ENCODE measurements around the gene KRT1. TPM values are rescaled to one million over a fixed set of nuclear protein-coding genes. Genes with fewer than 3 reads are reported as not detected.
"Not testable (repeated sequence)": the region's sequence is repeated elsewhere in the genome, so short reads cannot be mapped to it uniquely, and the experiment has no call there.

Gene KRT1
- total RNA-seq, 2 experiments from 2014 or later, result not detected

GRCh38 chr12:52677126-52677525, 3.1 kb downstream of the KRT1 start:
- DNase-seq, result no peak
- H3K4me1 Mint-ChIP-seq (ENCODE audit: low read depth), result peaks cover 25% of the 10 kb centered on the region
- no peaks in the 10 kb centered on the region for H3K27me3 Mint-ChIP-seq (ENCODE audit: low read depth)
- H3K36me3 Mint-ChIP-seq (ENCODE audit: low read depth), result no peaks in the 10 kb centered on the region
- no peak overlapping the region for H3K4me3 Mint-ChIP-seq
- intact Hi-C loops (cut with micrococcal nuclease), result no loop called here
- CTCF ChIA-PET, result no interaction called here
- H3K27ac Mint-ChIP-seq, result no peak overlapping the region
- H3K9me3 Mint-ChIP-seq, result no peaks in the 10 kb centered on the region

GRCh38 chr12:52676163-52676562, 4.0 kb downstream of the KRT1 start:
- CTCF ChIA-PET, result no interaction called here
- intact Hi-C loops (cut with micrococcal nuclease), result no loop called here
- H3K4me1 Mint-ChIP-seq (ENCODE audit: low read depth), result peaks cover 15% of the 10 kb centered on the region
- H3K9me3 Mint-ChIP-seq, result no peaks in the 10 kb centered on the region
- H3K4me3 Mint-ChIP-seq, result no peak overlapping the region
- DNase-seq, result no peak
- H3K36me3 Mint-ChIP-seq (ENCODE audit: low read depth), result no peaks in the 10 kb centered on the region
- no peaks in the 10 kb centered on the region for H3K27me3 Mint-ChIP-seq (ENCODE audit: low read depth)
- H3K27ac Mint-ChIP-seq, result no peak overlapping the region

- CTCF ChIA-PET, result no interaction called here
- Mint-ChIP-seq H3K27ac (no peak overlapping the region), H3K4me3 (no peak overlapping the region), H3K36me3 (ENCODE audit: low read depth) (no peaks in the 10 kb centered on the region), H3K9me3 (no peaks in the 10 kb centered on the region), H3K4me1 (ENCODE audit: low read depth) (peaks cover 8% of the 10 kb centered on the region), H3K27me3 (ENCODE audit: low read depth) (no peaks in the 10 kb centered on the region)
- intact Hi-C loops (cut with micrococcal nuclease), result no loop called here
- DNase-seq, result no peak
These were observed 4.9 kb downstream of the KRT1 start for GRCh38 chr12:52675301-52675701.

- H3K27ac Mint-ChIP-seq, result no peak overlapping the region
- H3K4me1 Mint-ChIP-seq (ENCODE audit: low read depth), result peaks cover 4% of the 10 kb centered on the region
- no peak overlapping the region for H3K4me3 Mint-ChIP-seq
- intact Hi-C loops (cut with micrococcal nuclease), result no loop called here
- no peak for DNase-seq
- CTCF ChIA-PET, result no interaction called here
- no peaks in the 10 kb centered on the region for H3K36me3 Mint-ChIP-seq (ENCODE audit: low read depth)
- H3K9me3 Mint-ChIP-seq, result no peaks in the 10 kb centered on the region
- no peaks in the 10 kb centered on the region for H3K27me3 Mint-ChIP-seq (ENCODE audit: low read depth)
These were observed 5.8 kb downstream of the KRT1 start for GRCh38 chr12:52674433-52674775.

DNA sequence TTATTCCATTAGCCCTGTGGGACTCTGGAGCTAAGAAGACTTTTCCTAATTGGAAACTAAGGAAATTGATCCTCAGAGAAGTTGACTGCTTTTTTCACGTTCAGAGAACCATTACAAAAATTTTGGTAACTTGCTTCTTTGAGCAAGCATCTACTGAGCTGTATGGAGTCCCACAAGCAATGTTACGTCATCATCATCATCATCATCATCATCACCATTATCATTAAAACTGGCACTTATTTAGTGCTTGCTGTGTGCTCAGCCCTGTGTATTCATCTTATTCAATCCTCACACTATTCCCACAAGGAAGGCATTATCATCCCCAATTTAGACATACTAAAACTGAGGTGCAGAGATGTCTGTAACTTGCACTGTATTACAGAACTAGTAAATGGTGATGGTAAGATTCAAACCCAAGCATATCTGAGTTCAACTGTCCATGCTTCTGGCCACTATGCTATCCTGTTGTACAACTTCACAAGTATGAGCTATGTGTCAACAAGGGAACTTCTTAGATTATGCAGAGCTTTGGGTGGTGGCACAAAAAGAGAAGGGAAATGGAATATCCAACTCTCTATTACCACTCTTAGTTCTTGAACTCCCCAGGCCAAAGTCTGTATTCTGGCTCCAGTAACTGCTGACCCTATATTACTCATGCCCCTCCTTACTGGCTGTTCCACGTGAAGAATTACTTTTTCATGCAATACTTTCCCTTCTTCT, 6.3 kb downstream of the KRT1 start:
- H3K9me3 Mint-ChIP-seq, result no peaks in the 10 kb centered on the region
- intact Hi-C loops (cut with micrococcal nuclease), result no loop called here
- no peak overlapping the region for H3K27ac Mint-ChIP-seq
- no peaks in the 10 kb centered on the region for H3K36me3 Mint-ChIP-seq (ENCODE audit: low read depth)
- CTCF ChIA-PET, result interaction anchor here (1.1 to 1.5 kb wide), 3 partner anchors 9 to 197 kb away, joined by 3 to 4 read pairs (median 3); no protein-coding TSS in a partner anchor
- peaks cover 4% of the 10 kb centered on the region for H3K4me1 Mint-ChIP-seq (ENCODE audit: low read depth)
- no peak overlapping the region for H3K4me3 Mint-ChIP-seq
- no peak for DNase-seq
- H3K27me3 Mint-ChIP-seq (ENCODE audit: low read depth), result no peaks in the 10 kb centered on the region

DNA sequence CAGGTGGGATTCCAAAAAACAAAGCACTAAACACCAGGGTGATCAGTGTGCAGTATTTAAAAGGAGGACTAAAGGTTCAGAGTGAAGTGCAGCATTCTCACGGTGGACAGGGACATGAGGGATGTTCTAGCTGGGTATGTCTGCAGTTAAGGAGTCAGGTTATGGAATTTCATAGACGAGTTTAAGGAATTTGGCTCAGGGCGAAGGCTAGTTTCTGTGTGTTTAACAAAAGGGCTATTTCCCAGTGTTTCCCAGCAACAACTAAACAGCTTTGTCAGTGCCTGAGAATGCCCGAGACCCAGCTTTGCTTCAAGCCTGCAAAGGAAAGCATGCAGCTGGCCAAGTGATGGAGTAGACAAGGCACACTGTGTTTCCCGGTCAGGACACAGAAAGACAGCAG, 7.0 kb downstream of the KRT1 start:
- intact Hi-C loops (cut with micrococcal nuclease), result no loop called here
- peaks cover 4% of the 10 kb centered on the region for H3K4me1 Mint-ChIP-seq (ENCODE audit: low read depth)
- DNase-seq, result no peak
- no peaks in the 10 kb centered on the region for H3K36me3 Mint-ChIP-seq (ENCODE audit: low read depth)
- CTCF ChIA-PET, result interaction anchor here (1.1 to 1.5 kb wide), 5 partner anchors 10 to 211 kb away, joined by 3 to 5 read pairs (median 3); no protein-coding TSS in a partner anchor
- no peaks in the 10 kb centered on the region for H3K9me3 Mint-ChIP-seq
- no peak overlapping the region for H3K27ac Mint-ChIP-seq
- H3K4me3 Mint-ChIP-seq, result no peak overlapping the region
- no peaks in the 10 kb centered on the region for H3K27me3 Mint-ChIP-seq (ENCODE audit: low read depth)

DNA sequence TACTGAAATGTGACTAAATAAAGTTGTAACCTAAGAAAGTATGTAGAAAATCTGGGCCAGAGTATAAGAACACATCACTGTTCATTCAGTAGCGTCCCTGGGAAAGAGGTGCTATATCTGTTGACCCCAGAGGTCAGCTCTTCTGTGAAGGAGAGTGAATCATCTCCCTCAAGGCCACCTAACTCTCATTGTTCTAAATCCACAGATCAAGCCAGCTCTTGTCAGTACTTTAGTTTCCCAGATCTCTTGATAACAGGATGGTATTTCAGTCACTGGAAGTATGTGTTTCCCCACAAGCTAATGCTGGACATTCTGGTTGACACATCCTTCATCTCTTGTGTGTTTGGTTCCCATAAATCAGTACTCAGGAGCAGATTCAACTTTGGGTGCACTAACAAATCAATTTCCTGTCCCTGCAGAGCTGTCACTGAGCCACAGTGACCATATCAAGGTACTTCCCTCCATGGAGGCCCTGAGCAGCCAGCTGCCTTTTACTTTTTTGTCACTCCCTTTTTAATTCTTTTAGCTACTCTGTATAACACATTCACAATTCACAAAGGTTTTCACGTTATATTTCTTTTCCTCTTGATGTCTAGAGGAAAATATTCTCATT, 7.8 kb downstream of the KRT1 start:
- Mint-ChIP-seq H3K4me3 (no peak overlapping the region), H3K4me1 (ENCODE audit: low read depth) (peaks cover 4% of the 10 kb centered on the region), H3K27ac (no peak overlapping the region), H3K36me3 (ENCODE audit: low read depth) (no peaks in the 10 kb centered on the region), H3K27me3 (ENCODE audit: low read depth) (no peaks in the 10 kb centered on the region), H3K9me3 (no peaks in the 10 kb centered on the region)
- DNase-seq, result no peak
- intact Hi-C loops (cut with micrococcal nuclease), result no loop called here
- CTCF ChIA-PET, result interaction anchor here (0.7 to 1.5 kb wide), 5 partner anchors 10 to 402 kb away, joined by 3 to 5 read pairs (median 3); no protein-coding TSS in a partner anchor

- CTCF ChIA-PET, result no interaction called here
- intact Hi-C loops (cut with micrococcal nuclease), result no loop called here
These were observed 9.2 kb downstream of the KRT1 start for GRCh38 chr12:52670961-52671360.

GRCh38 chr12:52670506-52670905, 9.7 kb downstream of the KRT1 start:
- H3K27me3 Mint-ChIP-seq (ENCODE audit: low read depth), result no peaks in the 10 kb centered on the region
- intact Hi-C loops (cut with micrococcal nuclease), result no loop called here
- no peak for DNase-seq
- H3K4me1 Mint-ChIP-seq (ENCODE audit: low read depth), result peaks cover 4% of the 10 kb centered on the region
- H3K27ac Mint-ChIP-seq, result no peak overlapping the region
- H3K4me3 Mint-ChIP-seq, result no peak overlapping the region
- H3K36me3 Mint-ChIP-seq (ENCODE audit: low read depth), result no peaks in the 10 kb centered on the region
- H3K9me3 Mint-ChIP-seq, result no peaks in the 10 kb centered on the region
- CTCF ChIA-PET, result no interaction called here

More at GRCh38 chr12:52670961-52671360, 9.2 kb downstream of the KRT1 start:
- H3K4me1 Mint-ChIP-seq (ENCODE audit: low read depth), result peaks cover 4% of the 10 kb centered on the region
- no peak for DNase-seq
- no peaks in the 10 kb centered on the region for H3K36me3 Mint-ChIP-seq (ENCODE audit: low read depth)
- H3K9me3 Mint-ChIP-seq, result no peaks in the 10 kb centered on the region
- H3K27me3 Mint-ChIP-seq (ENCODE audit: low read depth), result no peaks in the 10 kb centered on the region
- no peak overlapping the region for H3K27ac Mint-ChIP-seq
- no peak overlapping the region for H3K4me3 Mint-ChIP-seq

GRCh38 chr12:52669941-52670340, 10.3 kb downstream of the KRT1 start:
- not testable (repeated sequence) for H3K4me3 Mint-ChIP-seq; H3K4me1 Mint-ChIP-seq (ENCODE audit: low read depth)

GRCh38 chr12:52669426-52669825, 10.8 kb downstream of the KRT1 start:
- DNase-seq, result no peak
- CTCF ChIA-PET, result no interaction called here
- Mint-ChIP-seq H3K4me1 (ENCODE audit: low read depth) (peaks cover 3% of the 10 kb centered on the region), H3K9me3 (no peaks in the 10 kb centered on the region), H3K4me3 (no peak overlapping the region), H3K36me3 (ENCODE audit: low read depth) (no peaks in the 10 kb centered on the region), H3K27me3 (ENCODE audit: low read depth) (no peaks in the 10 kb centered on the region), H3K27ac (no peak overlapping the region)
- intact Hi-C loops (cut with micrococcal nuclease), result loop anchor here (5.0 kb wide), 1 partner anchor 203 kb away; no protein-coding TSS in a partner anchor

More at GRCh38 chr12:52669941-52670340, 10.3 kb downstream of the KRT1 start:
- intact Hi-C loops (cut with micrococcal nuclease), result loop anchor here (5.0 kb wide), 1 partner anchor 202 kb away; no protein-coding TSS in a partner anchor
- H3K27ac Mint-ChIP-seq; H3K27me3 Mint-ChIP-seq (ENCODE audit: low read depth); H3K36me3 Mint-ChIP-seq (ENCODE audit: low read depth); H3K9me3 Mint-ChIP-seq; CTCF ChIA-PET; DNase-seq: not testable (repeated sequence)

GRCh38 chr12:52667931-52668330, 12.3 kb downstream of the KRT1 start:
- Mint-ChIP-seq H3K9me3 (no peaks in the 10 kb centered on the region), H3K27me3 (ENCODE audit: low read depth) (no peaks in the 10 kb centered on the region), H3K27ac (no peak overlapping the region), H3K4me3 (no peak overlapping the region), H3K36me3 (ENCODE audit: low read depth) (no peaks in the 10 kb centered on the region), H3K4me1 (ENCODE audit: low read depth) (no peaks in the 10 kb centered on the region)
- CTCF ChIA-PET, result no interaction called here
- intact Hi-C loops (cut with micrococcal nuclease), result loop anchor here (5.0 kb wide), 1 partner anchor 204 kb away; no protein-coding TSS in a partner anchor
- DNase-seq, result no peak

- Mint-ChIP-seq H3K4me3 (no peak overlapping the region), H3K9me3 (no peaks in the 10 kb centered on the region), H3K4me1 (ENCODE audit: low read depth) (no peaks in the 10 kb centered on the region), H3K27me3 (ENCODE audit: low read depth) (no peaks in the 10 kb centered on the region), H3K27ac (no peak overlapping the region), H3K36me3 (ENCODE audit: low read depth) (no peaks in the 10 kb centered on the region)
- no peak for DNase-seq
- CTCF ChIA-PET, result no interaction called here
- intact Hi-C loops (cut with micrococcal nuclease), result loop anchor here (5.0 kb wide), 1 partner anchor 205 kb away; no protein-coding TSS in a partner anchor
These were observed 12.7 kb downstream of the KRT1 start for GRCh38 chr12:52667509-52667908.

Measured in activated naive CD4-positive, alpha-beta T cell treated with anti-CD3 and anti-CD28 coated beads for 36 hours (primary cell).